DMS 273 treated with DMSO at 0.1 percent for 48 hours (cell line): ENCODE data around the gene LRRC56.

Source experiments
- DNase-seq: peaks from one replicate; lab custom pipeline; 2025; lab: John Stamatoyannopoulos, UW

LRRC56 gene

GRCh38 chr11:539971-540481, 2.7 kb downstream of the LRRC56 start:
- DNase-seq: no peak

- DNase-seq: no peak
Measured at GRCh38 chr11:540583-541432, 3.5 kb downstream of the LRRC56 start.

- no peak for DNase-seq
Measured at GRCh38 chr11:541433-541885, 4.1 kb downstream of the LRRC56 start.

- no peak for DNase-seq
Measured at GRCh38 chr11:544817-545166, 7.5 kb downstream of the LRRC56 start.

GRCh38 chr11:545171-545570, 7.8 kb downstream of the LRRC56 start:
- DNase-seq: no peak

- no peak for DNase-seq
Measured at GRCh38 chr11:548700-549603, 11.6 kb downstream of the LRRC56 start.

GRCh38 chr11:550021-550745, 12.9 kb downstream of the LRRC56 start:
- DNase-seq: no peak

GRCh38 chr11:550746-551085, 13.4 kb downstream of the LRRC56 start:
- DNase-seq: no peak

- DNase-seq: no peak
Measured at GRCh38 chr11:551131-551530, 13.8 kb downstream of the LRRC56 start.

GRCh38 chr11:551596-551995, 14.3 kb downstream of the LRRC56 start:
- DNase-seq: no peak

GRCh38 chr11:553083-553987, 16.0 kb downstream of the LRRC56 start:
- DNase-seq: no peak

- DNase-seq: no peak
Measured at GRCh38 chr11:553988-554340, 16.6 kb downstream of the LRRC56 start.

- DNase-seq: no peak
Measured at GRCh38 chr11:554428-555226, 17.3 kb downstream of the LRRC56 start.

GRCh38 chr11:555227-555779, 18.0 kb downstream of the LRRC56 start:
- DNase-seq: no peak

- DNase-seq: no peak
Measured at GRCh38 chr11:555780-556661, 18.7 kb downstream of the LRRC56 start.

GRCh38 chr11:556662-557256, 19.4 kb downstream of the LRRC56 start:
- DNase-seq: no peak

GRCh38 chr11:557328-558132, 20.2 kb downstream of the LRRC56 start:
- no peak for DNase-seq

GRCh38 chr11:558503-558902, 21.2 kb downstream of the LRRC56 start:
- DNase-seq: no peak
